C4-2B (cell line): ENCODE data around the gene ZNF853.

Experiments used
- ZFX ChIP-seq: fragments of 450-650 bp; IDR thresholded peaks from 2 replicates; pipeline ENCODE4 v1.6.1; 2017
- TF ChIP-seq, protein P1 (sequence below): fragments of 450-650 bp; conservative IDR thresholded peaks from 2 replicates; pipeline ENCODE4 v1.5.1; 2017; ENCODE audit warnings: mild to moderate bottlenecking

DNA sequence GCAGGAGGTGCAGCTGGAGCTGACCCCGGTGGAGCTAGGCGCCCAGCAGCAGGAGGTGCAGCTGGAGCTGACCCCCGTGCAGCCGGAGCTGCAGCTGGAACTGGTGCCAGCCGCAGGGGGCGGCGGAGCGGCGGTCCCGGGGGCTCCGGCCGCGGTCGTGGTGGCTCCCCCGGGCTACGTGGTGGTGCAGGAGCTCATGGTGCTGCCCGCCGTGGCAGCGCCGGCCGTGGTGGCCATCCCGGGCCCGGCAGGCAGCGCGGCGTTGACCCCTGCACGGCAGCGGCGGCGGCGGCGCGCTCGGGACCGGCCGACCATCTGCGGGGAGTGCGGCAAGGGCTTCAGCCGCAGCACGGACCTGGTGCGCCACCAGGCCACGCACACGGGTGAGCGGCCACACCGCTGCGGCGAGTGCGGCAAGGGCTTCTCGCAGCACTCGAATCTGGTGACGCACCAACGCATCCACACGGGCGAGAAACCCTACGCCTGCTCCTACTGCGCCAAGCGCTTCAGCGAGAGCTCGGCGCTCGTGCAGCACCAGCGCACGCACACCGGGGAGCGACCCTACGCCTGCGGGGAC is 6.8 kb downstream of the ZNF853 start:
- TF ChIP-seq, protein P1, sequence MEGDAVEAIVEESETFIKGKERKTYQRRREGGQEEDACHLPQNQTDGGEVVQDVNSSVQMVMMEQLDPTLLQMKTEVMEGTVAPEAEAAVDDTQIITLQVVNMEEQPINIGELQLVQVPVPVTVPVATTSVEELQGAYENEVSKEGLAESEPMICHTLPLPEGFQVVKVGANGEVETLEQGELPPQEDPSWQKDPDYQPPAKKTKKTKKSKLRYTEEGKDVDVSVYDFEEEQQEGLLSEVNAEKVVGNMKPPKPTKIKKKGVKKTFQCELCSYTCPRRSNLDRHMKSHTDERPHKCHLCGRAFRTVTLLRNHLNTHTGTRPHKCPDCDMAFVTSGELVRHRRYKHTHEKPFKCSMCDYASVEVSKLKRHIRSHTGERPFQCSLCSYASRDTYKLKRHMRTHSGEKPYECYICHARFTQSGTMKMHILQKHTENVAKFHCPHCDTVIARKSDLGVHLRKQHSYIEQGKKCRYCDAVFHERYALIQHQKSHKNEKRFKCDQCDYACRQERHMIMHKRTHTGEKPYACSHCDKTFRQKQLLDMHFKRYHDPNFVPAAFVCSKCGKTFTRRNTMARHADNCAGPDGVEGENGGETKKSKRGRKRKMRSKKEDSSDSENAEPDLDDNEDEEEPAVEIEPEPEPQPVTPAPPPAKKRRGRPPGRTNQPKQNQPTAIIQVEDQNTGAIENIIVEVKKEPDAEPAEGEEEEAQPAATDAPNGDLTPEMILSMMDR: no peak
- no peak for TF ChIP-seq ZFX
